Suppressor macrophage treated with lipopolysaccharide for 4 hours (primary cell): ENCODE measurements around the gene CCDC74B.
"Not testable (repeated sequence)": the region's sequence is repeated elsewhere in the genome, so short reads cannot be mapped to it uniquely, and the experiment has no call there.

Experiments
- DNase-seq: peaks from one replicate; pipeline ENCODE4 v3.0.0-alpha.2; 2020

Gene CCDC74B

DNA sequence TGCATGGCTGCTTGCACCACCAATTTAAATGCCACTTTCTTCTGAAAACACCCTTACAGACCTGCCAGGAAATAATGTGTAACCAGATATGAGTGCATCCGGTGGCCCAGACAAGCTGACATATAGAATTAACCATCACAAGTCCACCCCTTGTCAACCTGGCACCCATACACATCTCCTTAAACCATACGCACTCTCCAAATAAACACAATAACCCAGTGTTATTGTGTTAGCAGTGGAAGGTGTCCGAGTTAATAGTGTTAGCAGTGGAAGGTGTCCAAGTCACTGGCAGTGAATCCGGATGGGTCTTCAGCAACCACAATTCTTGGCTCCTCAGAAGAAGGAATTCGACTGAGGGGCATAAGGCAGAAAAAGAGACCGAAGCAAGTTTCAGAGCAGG, 3.6 kb upstream of the CCDC74B start:
- not testable (repeated sequence) for DNase-seq

DNA sequence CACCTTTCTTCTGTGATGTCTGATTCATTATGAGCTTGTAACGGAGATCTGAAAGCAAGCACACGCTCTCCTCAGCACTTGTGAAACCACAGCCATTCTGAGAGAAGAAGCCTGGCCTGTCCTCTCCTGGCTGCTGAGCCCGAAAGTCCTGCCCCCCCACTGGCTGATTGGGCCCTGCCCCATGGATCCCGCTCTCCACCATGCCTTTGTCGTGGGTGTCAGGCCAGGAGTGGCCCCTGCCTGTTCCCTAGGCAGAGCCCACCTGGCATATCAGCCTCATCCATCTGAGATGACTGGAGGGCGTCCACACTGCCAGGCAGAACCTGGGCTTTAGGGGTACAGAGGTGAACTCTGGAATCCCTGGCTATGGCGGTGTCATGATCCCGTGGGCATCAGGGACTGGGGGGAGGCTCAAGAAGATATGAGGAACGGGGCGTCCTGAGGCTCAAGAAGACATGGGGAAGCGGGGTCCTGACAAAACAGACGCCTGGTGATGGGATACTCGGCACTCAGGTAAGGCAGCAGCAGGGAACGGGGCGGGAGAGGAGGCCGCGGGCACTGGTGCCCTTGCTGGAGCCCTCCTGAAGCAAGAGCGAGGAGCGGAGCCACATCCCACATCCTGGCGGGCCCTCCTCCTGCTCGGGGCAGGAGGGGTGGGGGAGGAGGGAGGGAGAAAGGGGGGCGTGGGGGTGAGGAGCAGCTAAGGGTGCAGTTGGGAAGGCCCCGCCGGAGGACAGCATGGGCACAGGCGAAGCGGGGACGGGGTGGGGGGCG, 1.5 kb downstream of the CCDC74B start:
- not testable (repeated sequence) for DNase-seq

DNA sequence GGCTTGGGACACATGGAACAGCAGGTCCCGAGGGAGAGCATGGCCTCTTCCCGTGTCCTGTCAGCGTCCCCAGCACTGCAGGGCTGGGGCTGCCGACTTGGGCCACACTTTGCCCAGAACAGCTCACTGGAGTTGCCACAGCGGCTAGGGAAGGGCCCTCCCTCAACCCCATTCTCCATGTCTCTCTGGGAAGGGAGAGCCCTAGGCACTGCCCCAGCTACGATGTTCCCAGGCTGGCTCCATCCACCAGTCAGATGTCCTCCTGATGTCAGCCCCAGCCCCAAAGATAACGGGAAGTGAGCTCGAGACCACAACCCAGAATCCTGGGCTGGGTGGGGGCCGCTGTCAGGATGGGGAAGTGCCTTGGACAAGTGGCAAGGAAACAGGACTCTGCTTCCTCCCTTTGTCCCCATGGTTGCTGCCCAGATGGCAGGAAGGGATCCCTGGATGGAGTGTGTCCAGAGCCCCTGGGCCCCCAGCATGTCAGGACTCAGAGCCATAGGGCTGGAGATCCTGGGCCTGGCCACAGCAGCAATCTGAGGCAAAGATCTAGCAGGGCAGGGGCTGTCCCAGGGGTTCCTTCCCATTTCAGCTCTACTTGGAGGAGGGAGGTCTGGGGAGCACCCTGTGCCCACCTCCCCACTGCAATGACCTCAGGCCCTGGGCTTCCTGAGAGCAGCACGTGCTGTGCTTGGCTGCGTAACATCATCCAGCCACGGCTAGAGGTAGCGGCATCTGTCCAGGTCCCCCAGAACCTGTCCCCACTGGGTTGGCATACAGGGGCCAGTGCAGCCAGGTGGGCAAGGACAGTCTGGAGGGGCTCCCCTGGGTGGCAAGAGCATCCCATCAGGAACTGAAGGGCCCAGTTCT, 2.3 kb downstream of the CCDC74B start:
- not testable (repeated sequence) for DNase-seq

DNA sequence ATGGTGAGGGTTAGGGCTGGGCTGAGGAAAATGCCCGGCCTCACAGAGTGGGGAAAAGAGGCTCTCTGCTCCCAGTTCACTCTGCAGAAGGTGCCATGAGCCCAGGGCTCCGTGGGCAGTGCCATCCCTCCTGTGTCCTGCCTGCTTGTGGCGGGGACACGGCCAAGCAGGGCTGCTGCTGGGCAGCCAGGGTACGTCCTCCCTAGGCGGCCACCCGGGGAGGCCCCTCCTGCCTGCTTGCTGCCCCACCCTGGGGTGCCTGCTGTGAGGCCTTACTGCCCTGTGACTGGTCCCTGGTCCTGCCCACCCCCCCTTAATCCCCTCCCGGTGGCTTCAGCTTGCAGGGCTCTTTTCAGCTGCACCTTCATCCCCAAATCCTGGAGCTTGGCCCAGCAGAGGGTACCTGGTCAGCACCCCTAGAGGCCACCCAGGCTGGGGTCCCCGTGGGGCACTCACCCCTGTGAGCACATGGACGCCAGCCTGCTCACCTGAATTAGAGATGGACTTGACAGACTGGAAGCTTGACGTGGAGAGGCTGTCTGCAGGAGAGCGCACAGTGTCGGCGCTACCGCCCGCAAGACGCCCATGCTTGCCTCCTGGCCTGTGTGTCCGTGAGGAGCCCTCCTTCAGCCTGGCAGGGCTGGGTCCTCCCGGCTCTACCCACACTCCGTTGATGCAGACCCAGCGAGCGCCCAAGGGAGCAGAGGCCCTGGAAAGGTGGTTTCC, 3.1 kb downstream of the CCDC74B start:
- not testable (repeated sequence) for DNase-seq

DNA sequence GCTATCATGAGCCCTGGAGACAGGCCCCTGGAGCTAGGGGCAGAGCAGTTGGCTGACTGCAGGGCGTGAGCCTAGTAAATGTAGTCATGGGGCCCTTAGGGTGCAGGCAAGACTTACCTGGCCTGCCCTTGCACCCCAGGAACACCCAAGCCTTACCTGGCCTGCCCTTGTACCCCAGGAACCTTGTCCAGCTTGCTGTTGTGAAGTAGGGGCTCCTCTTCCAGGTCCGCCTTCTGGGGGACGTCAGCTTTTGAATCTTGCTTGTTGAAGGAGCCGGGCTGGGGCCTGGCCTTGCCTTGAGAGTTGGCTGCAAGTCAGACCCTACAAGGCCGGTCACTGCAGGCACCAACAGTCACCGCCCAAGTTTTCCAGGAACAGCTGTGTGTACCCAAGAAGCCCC, 3.9 kb downstream of the CCDC74B start:
- not testable (repeated sequence) for DNase-seq

DNA sequence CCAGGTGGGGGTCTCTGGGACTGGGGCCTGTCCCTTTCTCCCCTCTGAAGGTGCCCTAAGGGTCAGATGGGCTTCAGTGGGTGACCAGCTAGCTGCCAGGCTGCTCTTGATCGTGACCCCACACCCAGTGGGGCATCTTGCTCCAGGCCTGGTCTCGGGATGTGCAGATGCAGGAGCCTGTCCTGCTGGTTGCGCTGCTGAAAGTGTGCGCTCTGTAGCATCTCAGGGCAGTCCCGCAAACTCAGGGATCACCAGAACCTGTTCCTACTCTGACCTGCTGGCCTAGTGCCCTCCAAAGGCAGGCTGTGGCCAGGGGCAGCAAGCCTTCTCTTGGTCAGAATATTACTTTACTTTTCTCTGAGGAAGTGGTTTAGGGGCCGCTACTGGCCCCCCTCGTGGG, 4.4 kb downstream of the CCDC74B start:
- not testable (repeated sequence) for DNase-seq

DNA sequence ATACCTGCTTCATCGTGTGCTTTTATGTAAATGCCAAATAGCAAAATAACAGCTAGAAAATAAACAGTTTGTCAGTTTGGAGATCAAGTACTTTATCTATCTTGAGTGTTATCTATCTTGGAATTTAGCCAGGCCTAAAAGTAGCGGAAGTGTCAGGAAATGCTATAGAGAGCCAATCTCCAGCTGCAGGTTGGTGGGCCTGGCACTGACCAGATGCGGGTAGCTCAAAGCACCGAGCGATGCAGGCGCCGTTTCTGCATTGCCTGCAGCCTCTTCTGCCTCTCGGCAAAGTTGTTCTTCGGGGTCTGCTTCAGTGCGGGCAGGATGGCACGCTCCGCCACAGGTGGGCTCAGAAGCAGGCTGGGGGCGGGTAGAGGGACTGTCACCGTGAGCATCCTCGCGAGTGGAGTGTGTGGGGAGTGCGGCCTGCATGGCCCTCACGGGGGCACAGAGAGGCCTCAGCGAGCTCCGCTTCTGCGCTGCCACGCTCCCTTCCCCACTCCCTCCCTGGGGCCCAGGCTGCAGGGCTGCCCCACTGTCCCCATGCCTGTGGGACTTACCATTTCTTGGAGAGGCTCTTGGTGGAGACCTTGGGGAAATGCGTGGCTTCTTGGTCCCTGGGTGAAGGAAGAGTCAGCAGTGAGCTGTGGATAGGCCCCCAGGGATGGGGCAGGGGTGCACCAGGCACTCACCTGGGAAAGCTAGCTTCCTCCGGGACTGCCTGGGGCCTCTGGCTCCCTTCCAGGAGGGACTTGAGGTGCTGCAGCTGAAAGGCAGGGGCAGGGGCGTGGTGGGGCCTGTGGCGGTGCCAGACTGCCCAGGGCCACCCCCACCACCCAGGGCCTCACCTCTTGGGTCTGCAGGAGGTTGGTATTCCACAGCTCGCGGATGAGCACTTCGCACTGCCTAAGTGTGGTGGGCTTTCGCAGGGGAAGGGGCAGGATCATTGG, 5.3 kb downstream of the CCDC74B start:
- DNase-seq, result not testable (repeated sequence)

DNA sequence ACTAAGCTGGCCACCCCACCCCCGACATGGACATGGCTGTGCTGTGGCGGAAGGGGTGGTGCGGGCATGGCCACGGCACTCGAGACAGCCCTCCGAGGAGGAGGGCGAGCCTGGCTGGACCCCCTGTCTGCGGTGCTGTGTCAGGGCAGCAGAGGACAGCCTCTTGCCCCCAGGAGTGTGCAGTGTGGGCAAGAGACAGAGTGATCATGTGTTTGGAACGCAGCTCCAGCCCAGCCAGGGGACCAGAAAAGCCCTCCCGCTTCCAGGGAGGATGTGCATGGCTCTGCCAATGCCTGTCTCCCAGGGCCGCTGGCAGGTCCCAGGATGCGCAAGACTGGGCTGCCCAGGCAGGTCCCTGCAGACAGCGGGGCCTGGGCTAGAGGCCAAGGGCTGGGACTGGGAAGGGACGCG, 6.1 kb downstream of the CCDC74B start:
- DNase-seq, result not testable (repeated sequence)

DNA sequence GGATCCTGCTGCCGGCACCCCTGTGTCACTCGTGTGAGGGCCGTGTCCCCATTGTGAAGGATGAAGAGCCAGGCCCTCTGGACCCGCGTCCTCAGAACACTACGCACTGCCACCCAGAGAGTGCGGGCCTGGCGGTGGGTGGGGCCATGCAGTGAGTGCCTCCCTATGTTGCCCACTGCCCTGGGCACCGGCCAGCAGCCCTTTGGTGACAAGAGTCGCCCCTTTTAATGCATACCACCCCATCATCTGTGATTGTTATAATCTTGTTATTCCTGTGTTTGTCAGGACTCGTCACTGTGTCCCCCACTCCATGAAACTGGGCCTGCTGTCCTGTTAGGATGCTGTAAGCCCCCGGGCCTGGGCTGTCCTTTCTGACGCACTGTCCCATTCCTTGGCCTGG, 6.6 kb downstream of the CCDC74B start:
- DNase-seq, result not testable (repeated sequence)

DNA sequence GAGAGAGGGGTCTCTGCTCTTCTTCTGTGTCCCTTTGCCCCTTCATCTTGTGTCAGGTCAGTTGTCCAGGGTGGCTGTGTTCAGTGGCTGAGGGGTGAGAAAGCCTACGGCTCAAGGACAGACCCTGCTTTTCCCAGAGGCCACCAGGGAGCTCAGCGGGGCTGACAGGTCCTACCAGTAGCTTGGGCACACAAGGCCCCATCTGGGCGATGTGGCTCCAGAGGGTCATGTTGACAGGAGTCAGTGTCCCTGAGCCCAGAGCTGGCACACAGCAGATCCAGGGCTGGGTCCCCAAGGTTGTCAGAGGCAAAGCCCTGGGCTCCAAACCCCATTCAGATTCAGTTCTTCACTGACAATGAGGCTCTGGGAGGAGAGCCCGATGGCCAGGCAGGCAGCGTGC, 7.8 kb downstream of the CCDC74B start:
- DNase-seq, result not testable (repeated sequence)

DNA sequence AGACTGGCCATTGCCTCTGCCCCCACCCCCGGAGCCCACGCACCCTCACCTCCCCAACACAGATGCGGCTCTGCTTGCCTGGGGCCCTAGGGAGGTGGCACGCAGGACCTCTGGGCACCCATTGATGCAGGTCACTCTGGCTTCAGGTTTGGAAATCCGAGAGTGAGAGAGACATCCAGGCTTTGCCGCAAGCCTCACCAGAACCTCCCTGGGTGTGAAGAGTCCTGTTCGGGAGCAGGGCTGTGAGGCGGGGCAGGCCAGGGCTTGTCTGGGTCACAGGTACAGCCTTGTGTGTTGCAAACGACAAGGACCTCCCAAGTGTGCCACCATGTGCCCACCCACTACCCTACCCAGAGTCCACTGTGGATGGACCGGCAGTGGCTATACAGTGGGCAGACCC, 8.4 kb downstream of the CCDC74B start:
- DNase-seq, result not testable (repeated sequence)

DNA sequence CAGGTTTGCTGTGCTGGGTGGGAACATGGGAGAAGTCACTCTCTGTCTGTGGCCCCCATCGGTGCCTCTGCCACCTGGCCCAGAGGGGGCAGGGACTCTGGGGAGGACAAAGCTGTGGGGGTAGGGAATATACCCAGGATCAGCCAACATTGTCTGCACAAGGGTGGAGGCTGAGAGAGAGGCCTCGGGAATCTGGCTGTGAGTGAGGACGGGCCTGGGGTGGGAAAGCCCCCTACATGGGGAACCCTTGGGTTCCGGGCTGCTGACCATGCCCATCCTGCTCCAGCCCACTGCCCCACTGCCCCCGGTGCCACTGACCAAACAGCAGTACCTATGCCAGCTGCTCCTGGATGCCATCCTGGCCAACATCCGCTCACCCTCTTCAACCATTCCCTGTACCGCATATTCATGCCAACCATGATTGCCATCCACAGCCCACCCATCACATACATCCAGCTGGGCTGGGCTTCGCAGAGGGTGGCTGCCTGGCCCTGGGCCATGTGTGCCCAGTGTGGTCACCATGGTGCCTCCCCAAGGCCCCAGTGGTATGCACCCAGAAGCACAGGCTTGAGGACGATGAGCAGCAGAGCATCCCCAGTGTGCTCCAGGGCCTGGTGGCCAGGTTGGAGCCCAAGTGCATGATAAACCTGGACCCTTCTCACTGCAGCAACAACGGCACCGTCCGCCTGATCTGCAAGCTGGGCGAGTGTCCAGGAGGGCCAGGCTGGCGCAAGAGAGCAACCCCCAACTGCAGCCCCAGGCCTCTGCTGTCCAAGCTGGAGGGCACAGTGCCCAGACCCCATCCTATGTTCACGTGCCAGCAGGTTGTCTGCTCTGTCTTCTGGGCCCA, 9.0 kb downstream of the CCDC74B start:
- no peak for DNase-seq

DNA sequence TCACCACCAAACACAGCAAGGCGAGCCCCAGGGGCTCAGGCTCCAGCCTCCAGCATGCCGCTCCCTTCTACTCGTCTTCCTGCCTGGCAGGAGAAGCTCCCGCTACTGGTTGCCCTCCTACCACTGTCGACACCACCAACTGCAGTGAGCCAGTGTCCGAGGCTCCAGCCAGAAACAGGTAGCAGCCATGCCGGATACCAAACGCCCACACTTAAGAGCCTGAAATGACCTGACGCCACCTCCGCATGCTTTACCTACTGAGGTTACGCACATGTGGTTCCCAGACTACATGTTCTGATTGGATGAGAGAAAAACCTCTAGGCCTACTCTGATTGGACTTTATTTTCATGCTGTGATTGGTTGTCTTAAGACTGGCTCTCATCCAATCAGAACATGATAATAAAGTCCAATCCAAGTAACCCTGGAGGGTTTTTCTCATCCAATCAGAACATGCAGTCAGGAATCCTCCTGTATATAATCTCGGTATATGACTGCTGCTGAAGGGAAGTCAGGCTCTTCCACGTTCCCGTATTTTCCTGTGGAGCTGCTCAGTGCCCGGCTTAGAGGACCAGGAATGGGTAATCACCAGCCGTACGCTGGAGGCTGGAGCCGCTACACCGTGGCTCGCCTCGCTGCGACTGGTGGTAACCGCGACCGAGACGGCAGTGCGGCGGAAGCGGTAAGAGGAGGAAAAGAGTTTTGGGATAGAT, 15.6 kb downstream of the CCDC74B start, which contains the start of gene POTEF:
TSS of gene POTEF (minus strand) at position 103 of the 710 bp plus-strand sequence. CDS start 8,707 bp downstream, outside the sequence.
- not testable (repeated sequence) for DNase-seq

DNA sequence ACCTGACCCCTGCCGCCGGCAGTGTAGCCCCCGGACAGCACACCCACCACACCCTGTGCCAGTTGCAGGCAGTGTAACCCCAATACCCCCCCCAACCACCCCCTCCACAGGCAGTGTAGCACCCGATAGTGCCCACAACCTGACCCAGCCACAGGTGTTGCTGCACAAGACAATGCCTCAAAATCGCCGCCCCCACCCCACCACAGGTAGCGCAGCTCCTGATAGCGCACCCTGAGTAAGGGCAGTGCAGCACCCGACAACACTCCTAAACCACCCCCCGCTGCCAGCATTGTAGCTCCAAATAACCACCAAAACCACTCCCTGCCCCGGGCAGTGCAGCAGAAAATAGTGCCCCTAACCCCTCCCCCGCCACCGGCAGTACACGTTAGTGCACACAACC, 16.4 kb downstream of the CCDC74B start:
- DNase-seq, result not testable (repeated sequence)

DNA sequence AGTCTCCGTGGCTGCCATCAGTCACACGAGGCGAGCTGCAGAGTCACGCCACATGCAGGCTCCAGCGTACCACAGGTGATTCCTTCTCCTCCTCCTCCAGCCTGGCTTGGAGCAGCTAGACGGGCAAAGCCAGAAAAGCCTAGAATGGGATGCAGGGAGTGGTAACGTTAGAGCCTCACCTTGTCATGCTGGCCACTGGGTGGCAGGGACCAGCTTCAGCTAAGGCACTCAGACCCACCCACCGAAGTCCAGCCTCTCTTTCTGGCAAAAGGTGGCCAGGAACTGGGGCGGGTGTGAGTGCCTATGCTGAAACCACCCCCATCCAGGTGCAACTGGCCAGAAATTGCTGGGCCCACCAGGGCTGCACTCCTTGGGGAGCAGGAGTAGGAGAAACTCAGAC, 17.2 kb downstream of the CCDC74B start:
- not testable (repeated sequence) for DNase-seq

DNA sequence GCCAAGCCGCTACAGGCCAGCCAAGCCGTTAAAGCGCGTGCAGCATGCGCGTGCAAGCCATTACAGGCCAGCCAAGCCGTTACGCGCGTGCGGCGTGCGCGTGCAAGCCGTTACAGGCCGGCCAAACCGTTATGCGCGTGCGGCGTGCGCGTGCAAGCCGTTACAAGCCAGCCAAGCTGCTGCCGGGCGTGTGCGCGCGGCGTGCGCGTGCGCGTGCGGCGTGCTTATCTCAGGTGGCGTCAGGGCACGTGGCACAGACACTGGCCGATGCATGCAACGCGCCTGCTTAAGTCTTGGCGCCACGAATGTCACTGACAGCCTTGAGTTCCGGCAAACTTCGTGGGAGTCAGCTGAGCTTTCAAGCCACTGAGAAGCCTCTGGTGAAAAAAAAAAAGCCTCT, 24.0 kb downstream of the CCDC74B start:
- not testable (repeated sequence) for DNase-seq

DNA sequence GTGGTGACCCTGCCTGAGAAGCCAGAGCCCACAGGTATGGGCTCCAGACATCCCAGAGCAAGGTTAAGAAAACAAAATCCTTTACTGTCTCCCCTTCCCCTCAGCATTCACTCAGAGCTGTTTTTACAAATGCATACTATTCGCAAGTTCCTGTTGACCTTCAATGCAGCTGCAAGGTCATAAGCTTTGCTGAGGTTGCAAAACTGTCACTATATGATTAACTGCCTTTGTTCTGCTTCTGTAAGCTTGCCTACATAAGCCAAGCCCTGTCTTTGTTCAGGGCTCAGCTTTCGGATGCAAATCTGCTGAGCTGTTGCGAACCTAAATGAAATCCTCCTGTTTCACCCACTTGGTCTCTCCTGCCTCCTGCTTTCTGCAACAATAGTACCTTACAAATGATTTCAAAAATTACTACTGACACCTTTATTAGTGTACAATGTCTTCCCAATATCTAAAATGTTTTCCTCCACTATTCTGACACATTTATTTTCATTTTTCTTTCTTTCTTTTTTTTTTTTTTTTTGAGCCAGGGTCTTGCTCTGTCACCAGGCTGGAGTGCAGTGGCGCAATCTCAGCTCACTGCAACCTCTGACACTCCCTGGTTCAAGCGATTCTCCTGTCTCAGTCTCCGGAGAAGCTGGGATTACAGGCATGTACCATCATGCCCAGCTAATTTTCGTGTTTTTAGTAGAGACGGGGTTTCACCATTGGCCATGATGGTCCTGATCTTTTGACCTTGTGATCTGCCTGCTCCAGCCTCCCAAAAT, 42.1 kb downstream of the CCDC74B start:
- DNase-seq, result not testable (repeated sequence)
